HG02763 (cell line): ENCODE results near the gene ZFP64.

Experiments
- ATAC-seq: cut with Tn5 transposase; IDR thresholded peaks from one replicate; pipeline ENCODE4 v1.9.1; 2021; ENCODE audit warnings: mild to moderate bottlenecking, moderate library complexity; ENCODE audit not compliant: unreplicated experiment

The ZFP64 gene

GRCh38 chr20:52110456-52110855 is 81.1 kb downstream of the ZFP64 start:
- no peak for ATAC-seq

DNA sequence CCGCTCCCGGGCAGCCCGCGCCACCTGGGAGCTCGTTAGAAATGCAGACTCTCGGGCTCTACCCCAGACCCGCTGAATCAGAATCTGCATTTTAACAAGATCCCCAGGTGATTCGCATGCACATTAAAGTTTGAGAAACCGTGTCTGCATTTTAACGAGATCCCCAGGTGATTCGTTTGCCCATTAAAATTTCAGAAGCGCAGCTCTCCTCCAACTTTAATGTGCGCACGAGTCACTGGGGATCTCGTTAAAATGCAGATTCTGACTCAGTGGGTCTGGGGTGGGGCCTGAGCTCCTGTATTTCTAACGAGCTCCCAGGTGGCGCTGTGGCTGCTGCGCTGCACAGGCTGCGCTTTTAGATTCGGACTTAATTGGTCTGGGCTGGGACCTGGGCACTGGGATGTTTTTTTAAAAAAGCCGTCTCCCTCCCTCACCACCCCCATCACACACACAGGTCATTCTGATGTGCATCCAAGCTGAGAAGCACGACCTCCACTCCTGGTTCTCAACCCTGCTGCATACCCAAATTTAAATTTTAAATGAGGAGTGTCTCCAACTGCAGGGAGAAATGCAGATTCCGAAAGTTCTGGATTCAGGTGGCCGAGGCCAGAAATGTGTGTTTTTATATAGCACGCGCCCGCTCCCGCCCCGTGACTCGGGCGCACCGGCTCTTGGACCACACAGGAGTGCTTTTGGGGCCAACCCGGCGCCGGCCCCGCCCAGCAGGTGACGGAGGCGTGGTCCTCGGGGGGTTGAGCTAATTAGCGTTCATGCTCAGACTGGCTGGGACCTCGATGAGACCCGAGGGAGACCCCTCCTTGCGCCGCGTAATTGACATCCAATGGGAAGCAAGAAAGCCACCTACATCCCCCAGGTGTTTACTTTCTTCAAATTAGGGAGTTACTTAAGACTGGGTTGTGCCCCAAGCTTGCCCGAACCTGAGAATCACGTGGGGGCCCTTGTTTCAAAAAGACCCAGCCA is 85.8 kb downstream of the ZFP64 start:
- no peak for ATAC-seq

- ATAC-seq = no peak
Measured at GRCh38 chr20:52104546-52105441, 86.8 kb downstream of the ZFP64 start.

DNA sequence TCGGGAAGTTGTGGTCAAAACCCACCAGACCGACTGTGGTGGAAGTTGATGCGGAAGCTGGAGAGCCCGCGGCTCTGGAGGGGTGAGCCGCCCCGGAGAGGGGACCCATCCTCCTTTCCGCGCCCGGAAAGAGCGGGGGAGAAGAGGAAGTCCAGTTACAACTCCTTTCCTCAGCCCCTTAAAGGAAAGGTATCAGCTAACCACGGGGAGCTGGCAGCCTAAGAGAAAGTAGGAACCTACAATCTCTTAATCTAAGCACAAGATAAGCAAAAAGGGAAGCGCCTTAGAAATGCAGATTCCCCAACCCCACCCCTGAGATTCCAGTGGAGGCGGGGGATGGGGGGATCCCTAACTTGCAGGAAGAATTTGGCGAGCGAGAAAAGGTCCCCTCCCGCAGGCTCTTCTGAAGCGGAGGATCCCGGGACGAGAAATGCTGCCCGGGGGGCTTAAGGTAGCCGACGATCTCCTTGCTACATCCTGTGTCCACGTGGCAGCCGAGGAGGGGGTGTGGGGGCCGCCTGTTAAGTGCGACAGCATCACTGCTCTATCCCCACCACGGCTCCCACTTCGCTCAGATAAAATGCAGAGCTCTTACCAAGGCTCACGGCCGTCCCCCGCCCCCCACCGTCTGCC is 87.5 kb downstream of the ZFP64 start:
- no peak for ATAC-seq

DNA sequence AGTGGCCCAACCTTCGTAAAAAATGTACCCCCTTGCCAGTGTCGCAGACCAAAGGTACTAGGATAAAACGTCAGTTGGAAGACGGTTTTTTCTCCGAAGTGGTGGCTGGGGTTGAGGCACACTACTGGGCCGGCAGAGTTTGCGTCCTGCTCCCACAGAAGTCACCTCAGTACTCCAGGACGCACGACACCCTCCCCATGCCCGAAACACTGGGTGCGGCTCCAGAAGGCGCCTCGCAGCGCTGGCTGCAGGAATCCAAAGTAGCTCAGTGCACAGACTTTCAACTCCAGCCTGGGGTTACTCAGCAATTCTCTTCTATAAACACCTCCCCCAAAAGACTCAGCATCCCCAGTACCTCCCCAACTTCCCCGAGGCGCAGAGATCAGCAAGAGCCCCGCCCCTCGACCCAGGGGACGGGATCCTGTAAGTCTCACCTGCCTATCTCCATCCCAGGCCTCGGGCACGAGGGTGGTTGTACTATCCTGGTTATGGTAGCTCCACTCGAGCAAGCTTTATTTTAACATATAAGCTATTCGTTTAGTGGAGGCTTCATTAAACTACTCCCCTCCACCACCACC is 88.2 kb downstream of the ZFP64 start:
- ATAC-seq = no peak

- no peak for ATAC-seq
Measured at GRCh38 chr20:52102559-52102958, 89.0 kb downstream of the ZFP64 start.

DNA sequence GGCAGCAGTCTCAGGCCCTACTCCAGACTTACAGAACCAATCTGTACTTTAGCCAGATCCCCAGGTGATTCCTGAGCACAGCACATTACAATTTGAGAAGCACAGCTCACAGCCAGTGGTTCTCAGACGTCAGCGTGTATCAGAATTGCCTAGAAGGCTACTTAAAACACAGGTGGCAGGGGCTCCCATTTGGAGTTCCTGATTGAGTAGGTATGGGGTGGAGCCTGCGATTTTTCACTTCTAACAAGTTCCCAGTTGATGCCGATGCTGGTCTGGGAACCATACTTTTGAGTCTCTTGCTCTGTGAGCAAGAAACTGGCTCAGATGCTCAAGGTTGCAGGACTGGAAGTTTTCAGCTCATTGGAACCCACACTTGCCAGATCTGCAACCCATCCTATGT is 89.5 kb downstream of the ZFP64 start:
- no peak for ATAC-seq
